Common myeloid progenitor, CD34-positive (primary cell): Measurements from ENCODE around the gene EEF1AKMT2.
A peak's percentile ranks its signal among the peaks of the same experiment; 100 is the strongest.
"Not testable (repeated sequence)": the region's sequence is repeated elsewhere in the genome, so short reads cannot be mapped to it uniquely, and the experiment has no call there.

Experiments
- CTCF ChIA-PET: fragments of 350-600 bp; sonication (Branson Sonifier 250); formaldehyde crosslinking; loops from one replicate; lab custom pipeline; 2021; ENCODE audit warnings: antibody characterized with exemption; lab: Charles Lee
- POLR2A ChIA-PET: fragments of 350-600 bp; sonication (Branson Sonifier 250); formaldehyde crosslinking; loops from one replicate; lab custom pipeline; 2021; ENCODE audit warnings: antibody characterized with exemption; lab: Charles Lee
- DNase-seq, 3 donors: peaks; one replicate each; pipeline versions ENCODE4 v3.0.0 to v3.0.0-alpha.2; 2013
- H3K27ac ChIP-seq, 2 experiments: 1 replicate in 1 of 2; 2 replicates in 1 of 2; pipeline ENCODE4 v1.7.0; 2013; ENCODE audit warnings: inconsistent platforms in 2 of 2, low read length in 2 of 2, mild to moderate bottlenecking in 2 of 2, low read depth in 1 of 2, moderate library complexity in 1 of 2; ENCODE audit not compliant: severe bottlenecking in 2 of 2, insufficient read depth in 1 of 2, poor library complexity in 1 of 2
- H3K27me3 ChIP-seq, 5 experiments: replicated peaks in 2 of 5; 1 replicate in 3 of 5; 2 replicates in 2 of 5; pipeline versions ENCODE4 v1.6.1 to v1.7.0; 2013; ENCODE audit warnings: low read length in 4 of 5, mild to moderate bottlenecking in 2 of 5, moderate library complexity in 2 of 5, inconsistent platforms in 1 of 5; ENCODE audit not compliant: insufficient read depth in 5 of 5, control insufficient read depth in 4 of 5
- H3K36me3 ChIP-seq, 4 experiments: 1 replicate in 2 of 4; 2 replicates in 2 of 4; pipeline versions ENCODE4 v1.6.1 to v1.7.0; 2013; ENCODE audit warnings: low read length in 3 of 4, control low read depth in 1 of 4, mild to moderate bottlenecking in 1 of 4; ENCODE audit not compliant: control insufficient read depth in 4 of 4, insufficient read depth in 4 of 4
- H3K4me1 ChIP-seq, 4 experiments: 1 replicate in 3 of 4; 2 replicates in 1 of 4; pipeline versions ENCODE4 v1.6.1 to v1.7.1; 2013; ENCODE audit warnings: low read length in 3 of 4, mild to moderate bottlenecking in 3 of 4, control low read depth in 1 of 4, inconsistent platforms in 1 of 4, moderate library complexity in 1 of 4; ENCODE audit not compliant: control insufficient read depth in 4 of 4, insufficient read depth in 4 of 4; ENCODE audit errors: control extremely low read depth in 1 of 4
- H3K4me3 ChIP-seq, 7 experiments: 1 replicate in 4 of 7; 2 replicates in 3 of 7; pipeline versions ENCODE4 v1.5.1 to v1.7.0; 2013; ENCODE audit warnings: mild to moderate bottlenecking in 7 of 7, low read length in 6 of 7, moderate library complexity in 6 of 7, inconsistent platforms in 2 of 7, low read depth in 2 of 7, control low read depth in 1 of 7; ENCODE audit not compliant: insufficient read depth in 4 of 7, control insufficient read depth in 1 of 7; ENCODE audit errors: extremely low read depth in 1 of 7
- H3K9me3 ChIP-seq, 5 experiments: 1 replicate in 4 of 5; 2 replicates in 1 of 5; pipeline versions ENCODE4 v1.6.1 to v1.7.1; 2013; ENCODE audit warnings: low read length in 4 of 5, mild to moderate bottlenecking in 2 of 5, inconsistent platforms in 1 of 5, low read depth in 1 of 5, moderate library complexity in 1 of 5; ENCODE audit not compliant: control insufficient read depth in 4 of 5, insufficient read depth in 2 of 5; ENCODE audit errors: control extremely low read depth in 1 of 5
- WGBS: methylation state at CpG from one replicate; pipeline ENCODE4 v1.1.5; 2013; ENCODE audit not compliant: insufficient coverage; 5-methylcytosine and 5-hydroxymethylcytosine counted together

EEF1AKMT2 gene

GRCh38 chr10:124799211-124799610 is 7.5 kb upstream of the EEF1AKMT2 start:
- Histone ChIP-seq H3K27me3 (no peaks in the 10 kb centered on the region), H3K36me3 (no peaks in the 10 kb centered on the region), H3K4me1 (peaks cover 6 to 16% (median 9%) of the 10 kb centered on the region in 4 experiments), H3K9me3 (no peaks in the 10 kb centered on the region), H3K27ac (no peak overlapping the region), H3K4me3 (no peak overlapping the region)
- DNase-seq = no peak
- ChIA-PET POLR2A (no interaction called here), CTCF (interaction anchor here (1.0 kb wide), 1 partner anchor 26 kb away, joined by 3 read pairs; no protein-coding TSS in a partner anchor)
- 90% methylated on average over 4 of the region's 4 CpGs for WGBS

- no peak for DNase-seq
- Histone ChIP-seq H3K4me1 (peaks cover 6 to 16% (median 9%) of the 10 kb centered on the region in 4 experiments), H3K9me3 (no peaks in the 10 kb centered on the region), H3K27ac (no peak overlapping the region), H3K27me3 (no peaks in the 10 kb centered on the region), H3K36me3 (no peaks in the 10 kb centered on the region), H3K4me3 (no peak overlapping the region)
- WGBS = 82% methylated on average over 4 of the region's 4 CpGs
- ChIA-PET CTCF (no interaction called here), POLR2A (no interaction called here)
Observed at GRCh38 chr10:124798781-124799180, 7.1 kb upstream of the EEF1AKMT2 start.

- ChIA-PET POLR2A (no interaction called here), CTCF (interaction anchor here (1.0 kb wide), 1 partner anchor 9 kb away, joined by 4 read pairs; no protein-coding TSS in a partner anchor)
- no peaks in the 10 kb centered on the region for H3K36me3 ChIP-seq
- H3K4me1 ChIP-seq = peaks cover 6 to 15% (median 8%) of the 10 kb centered on the region in 4 experiments
- DNase-seq = no peak
- 100% methylated on average over 1 of the region's 1 CpG for WGBS
- H3K27me3 ChIP-seq = no peaks in the 10 kb centered on the region
- H3K27ac ChIP-seq = no peak overlapping the region
- no peaks in the 10 kb centered on the region for H3K9me3 ChIP-seq
- no peak overlapping the region for H3K4me3 ChIP-seq
Observed at GRCh38 chr10:124798364-124798763, 6.7 kb upstream of the EEF1AKMT2 start.

- no peak for DNase-seq
- Histone ChIP-seq H3K4me3 (peak overlapping the region in 3 of 7 experiments; percentile 89 to 99 (median 94)), H3K27ac (no peak overlapping the region), H3K4me1 (peaks cover 2 to 14% (median 9%) of the 10 kb centered on the region in 4 experiments), H3K36me3 (peaks cover 0 to 8% (median 5%) of the 10 kb centered on the region in 4 experiments), H3K9me3 (no peaks in the 10 kb centered on the region), H3K27me3 (no peaks in the 10 kb centered on the region)
- ChIA-PET POLR2A (no interaction called here), CTCF (no interaction called here)
- 94% methylated on average over 11 of the region's 11 CpGs for whole genome bisulfite sequencing
Observed at GRCh38 chr10:124792998-124793352, 1.3 kb upstream of the EEF1AKMT2 start.

- ChIA-PET POLR2A (interaction anchor here (1.0 kb wide), 1 partner anchor 9 kb away, joined by 3 read pairs; the partner anchor contains the start of gene EEF1AKMT2), CTCF (interaction anchor here (0.8 kb wide), 1 partner anchor 41 kb away, joined by 4 read pairs; no protein-coding TSS in a partner anchor)
- H3K4me1 ChIP-seq, H3K27ac ChIP-seq, DNase-seq, H3K9me3 ChIP-seq, H3K4me3 ChIP-seq, H3K27me3 ChIP-seq: not testable (repeated sequence)
- peaks cover 10 to 31% (median 16%) of the 10 kb centered on the region in 4 experiments for H3K36me3 ChIP-seq
- 100% methylated on average over 1 of the region's 1 CpG for WGBS
Observed at GRCh38 chr10:124782900-124783299, 8.8 kb downstream of the EEF1AKMT2 start.

GRCh38 chr10:124768791-124769190 is 22.9 kb downstream of the EEF1AKMT2 start:
- no peak for DNase-seq
- H3K4me1 ChIP-seq = no peaks in the 10 kb centered on the region
- WGBS = 100% methylated on average over 1 of the region's 2 CpGs
- H3K9me3 ChIP-seq = peaks cover 0 to 8% (median 0%) of the 10 kb centered on the region in 5 experiments
- no peak overlapping the region for H3K4me3 ChIP-seq
- POLR2A ChIA-PET = no interaction called here
- H3K27ac ChIP-seq = no peak overlapping the region
- H3K36me3 ChIP-seq = peaks cover 6 to 48% (median 22%) of the 10 kb centered on the region in 4 experiments
- CTCF ChIA-PET = interaction anchor here (1.2 kb wide), 1 partner anchor 113 kb away, joined by 3 read pairs; no protein-coding TSS in a partner anchor
- H3K27me3 ChIP-seq = no peaks in the 10 kb centered on the region

GRCh38 chr10:124765256-124765655 is 26.4 kb downstream of the EEF1AKMT2 start:
- no peak overlapping the region for H3K27ac ChIP-seq
- no peak for DNase-seq
- H3K4me3 ChIP-seq = no peak overlapping the region
- no peaks in the 10 kb centered on the region for H3K9me3 ChIP-seq
- 95% methylated on average over 2 of the region's 2 CpGs for WGBS
- no peaks in the 10 kb centered on the region for H3K27me3 ChIP-seq
- ChIA-PET POLR2A (no interaction called here), CTCF (interaction anchor here (0.5 kb wide), 1 partner anchor 15 kb away, joined by 4 read pairs; no protein-coding TSS in a partner anchor)
- H3K36me3 ChIP-seq = peaks cover 13 to 40% (median 15%) of the 10 kb centered on the region in 4 experiments
- H3K4me1 ChIP-seq = no peaks in the 10 kb centered on the region
